RWPE2 (cell line): Measurements from ENCODE around the gene DSCAM.

Source experiments
- ATAC-seq: fragments of 200-7000 bp; cut with Tn5 transposase; 3 replicates; pipeline ENCODE4 v1.9.1; 2021; ENCODE audit warnings: low read depth
- DNase-seq: peaks from one replicate; pipeline ENCODE4 v3.0.0-alpha.2; 2020; ENCODE audit warnings: low spot score
- H3K27ac ChIP-seq: fragments of 450-650 bp; 2 replicates; pipeline ENCODE4 v1.5.1; 2017; ENCODE audit warnings: mild to moderate bottlenecking; ENCODE audit not compliant: poor library complexity, severe bottlenecking
- H3K27me3 ChIP-seq: fragments of 250-450 bp; sonication (Bioruptor Pico); 2 replicates; pipeline ENCODE4 v1.5.1; 2021; ENCODE audit warnings: mild to moderate bottlenecking, moderate library complexity; ENCODE audit not compliant: insufficient read depth, poor library complexity, severe bottlenecking
- H3K36me3 ChIP-seq: fragments of 250-450 bp; sonication (Bioruptor Pico); 2 replicates; pipeline ENCODE4 v1.5.1; 2020; ENCODE audit warnings: low read depth, mild to moderate bottlenecking, moderate library complexity
- H3K4me1 ChIP-seq: fragments of 250-450 bp; sonication (Bioruptor Pico); 2 replicates; pipeline ENCODE4 v1.5.1; 2021; ENCODE audit warnings: mild to moderate bottlenecking, moderate library complexity; ENCODE audit not compliant: insufficient read depth, poor library complexity, severe bottlenecking
- H3K4me3 ChIP-seq: fragments of 250-450 bp; sonication (Bioruptor Pico); 2 replicates; pipeline ENCODE4 v1.5.1; 2021; ENCODE audit warnings: mild to moderate bottlenecking, moderate library complexity; ENCODE audit not compliant: severe bottlenecking
- H3K9me3 ChIP-seq: fragments of 250-450 bp; sonication (Bioruptor Pico); 2 replicates; pipeline ENCODE4 v1.5.1; 2021; ENCODE audit warnings: mild to moderate bottlenecking, moderate library complexity; ENCODE audit not compliant: severe bottlenecking
- CTCF ChIP-seq: fragments of 450-650 bp; IDR thresholded peaks from one replicate; pipeline ENCODE4 v1.5.1; 2017; ENCODE audit warnings: mild to moderate bottlenecking, moderate library complexity; ENCODE audit not compliant: poor library complexity, severe bottlenecking

Gene DSCAM

GRCh38 chr21:40620386-40621145 lies 226.4 kb downstream of the DSCAM start:
- no peak for TF ChIP-seq CTCF
- Histone ChIP-seq H3K27ac (no peak overlapping the region), H3K36me3 (no peaks in the 10 kb centered on the region), H3K27me3 (no peaks in the 10 kb centered on the region), H3K4me3 (no peak overlapping the region), H3K9me3 (no peaks in the 10 kb centered on the region), H3K4me1 (no peaks in the 10 kb centered on the region)
- no peak for DNase-seq
- no peak for ATAC-seq

- no peak for DNase-seq
- H3K27me3 ChIP-seq: no peaks in the 10 kb centered on the region
- no peaks in the 10 kb centered on the region for H3K36me3 ChIP-seq
- ATAC-seq: no peak
- no peaks in the 10 kb centered on the region for H3K4me1 ChIP-seq
- H3K27ac ChIP-seq: no peak overlapping the region
- H3K9me3 ChIP-seq: no peaks in the 10 kb centered on the region
- no peak for TF ChIP-seq CTCF
- no peak overlapping the region for H3K4me3 ChIP-seq
Measured at GRCh38 chr21:40618191-40618973, 228.6 kb downstream of the DSCAM start.

GRCh38 chr21:40616377-40616704 lies 230.6 kb downstream of the DSCAM start:
- DNase-seq: no peak
- Histone ChIP-seq H3K4me1 (no peaks in the 10 kb centered on the region), H3K36me3 (no peaks in the 10 kb centered on the region), H3K4me3 (no peak overlapping the region), H3K9me3 (no peaks in the 10 kb centered on the region), H3K27me3 (no peaks in the 10 kb centered on the region), H3K27ac (no peak overlapping the region)
- no peak for ATAC-seq
- no peak for TF ChIP-seq CTCF

GRCh38 chr21:40615505-40616376 lies 231.2 kb downstream of the DSCAM start:
- H3K27me3 ChIP-seq: no peaks in the 10 kb centered on the region
- ATAC-seq (peak; percentile 42; the same call in 1 of the 3 replicates), DNase-seq (no peak)
- no peak overlapping the region for H3K27ac ChIP-seq
- no peaks in the 10 kb centered on the region for H3K4me1 ChIP-seq
- TF ChIP-seq CTCF: no peak
- no peak overlapping the region for H3K4me3 ChIP-seq
- H3K9me3 ChIP-seq: no peaks in the 10 kb centered on the region
- no peaks in the 10 kb centered on the region for H3K36me3 ChIP-seq
